ENCODE results near the gene CLEC4A.

GRCh38 chr12:8080120-8080519, 43.3 kb upstream of the CLEC4A start:
- TF ChIP-seq, protein P1, sequence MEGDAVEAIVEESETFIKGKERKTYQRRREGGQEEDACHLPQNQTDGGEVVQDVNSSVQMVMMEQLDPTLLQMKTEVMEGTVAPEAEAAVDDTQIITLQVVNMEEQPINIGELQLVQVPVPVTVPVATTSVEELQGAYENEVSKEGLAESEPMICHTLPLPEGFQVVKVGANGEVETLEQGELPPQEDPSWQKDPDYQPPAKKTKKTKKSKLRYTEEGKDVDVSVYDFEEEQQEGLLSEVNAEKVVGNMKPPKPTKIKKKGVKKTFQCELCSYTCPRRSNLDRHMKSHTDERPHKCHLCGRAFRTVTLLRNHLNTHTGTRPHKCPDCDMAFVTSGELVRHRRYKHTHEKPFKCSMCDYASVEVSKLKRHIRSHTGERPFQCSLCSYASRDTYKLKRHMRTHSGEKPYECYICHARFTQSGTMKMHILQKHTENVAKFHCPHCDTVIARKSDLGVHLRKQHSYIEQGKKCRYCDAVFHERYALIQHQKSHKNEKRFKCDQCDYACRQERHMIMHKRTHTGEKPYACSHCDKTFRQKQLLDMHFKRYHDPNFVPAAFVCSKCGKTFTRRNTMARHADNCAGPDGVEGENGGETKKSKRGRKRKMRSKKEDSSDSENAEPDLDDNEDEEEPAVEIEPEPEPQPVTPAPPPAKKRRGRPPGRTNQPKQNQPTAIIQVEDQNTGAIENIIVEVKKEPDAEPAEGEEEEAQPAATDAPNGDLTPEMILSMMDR (conservative IDR thresholded peaks at IDR 0.05; ENCODE audit: low read length) = no peak
- no peak for TF ChIP-seq EZH2phosphoT487 (IDR thresholded peaks at IDR 0.05; ENCODE audit: borderline replicate concordance)
